BJ (cell line): Measurements from ENCODE around the gene F8. TPM values are rescaled to one million over a fixed set of nuclear protein-coding genes. Genes with fewer than 3 reads are reported as not detected.
"Not testable (repeated sequence)": the region's sequence is repeated elsewhere in the genome, so short reads cannot be mapped to it uniquely, and the experiment has no call there.

Experiments
- CTCF ChIA-PET: fragments of 350-600 bp; formaldehyde crosslinking; extraction: SDS; loops from one replicate; lab custom pipeline; 2021; ENCODE audit warnings: antibody characterized with exemption, inconsistent platforms; lab: Yijun Ruan, JAX
- POLR2A ChIA-PET: fragments of 300-600 bp; sonication (Branson Sonifier 250); formaldehyde crosslinking; extraction: SDS; loops from one replicate; lab custom pipeline; 2021; ENCODE audit warnings: antibody characterized with exemption; lab: Charles Lee
- DNase-seq: peaks from one replicate; pipeline ENCODE4 v3.0.0-alpha.2; 2011; ENCODE audit warnings: low read depth
- H3K27me3 ChIP-seq: 2 replicates; pipeline ENCODE4 v1.6.0; 2011; ENCODE audit warnings: low read length; ENCODE audit not compliant: control insufficient read depth, insufficient read depth
- H3K36me3 ChIP-seq: 2 replicates; pipeline ENCODE4 v1.5.1; 2011; ENCODE audit warnings: low read length; ENCODE audit not compliant: control insufficient read depth, insufficient read depth
- H3K4me3 ChIP-seq: 2 replicates; pipeline ENCODE4 v1.5.1; 2011; ENCODE audit warnings: low read depth, mild to moderate bottlenecking, control low read depth, low read length
- CTCF ChIP-seq: IDR thresholded peaks from 2 replicates; pipeline ENCODE4 v1.5.1; 2011; ENCODE audit warnings: low read depth, mild to moderate bottlenecking, control low read depth, inconsistent platforms, low read length, moderate library complexity; ENCODE audit not compliant: insufficient read depth
- polyA plus RNA-seq: library from polyadenylated mRNA; depleted of rRNA; stranded (reverse); fragments of >200 nt; gene quantifications from 2 replicates; pipeline ENCODE4 v1.2.3, GENCODE V29; 2011

The F8 gene
- polyA plus RNA-seq, 1 experiment = 2.7 TPM

- Histone ChIP-seq H3K27me3 (no peaks in the 10 kb centered on the region), H3K36me3 (no peaks in the 10 kb centered on the region), H3K4me3 (peak overlapping the region; percentile 70)
- CTCF ChIA-PET = no interaction called here
- POLR2A ChIA-PET = interaction anchor here (0.6 kb wide), 1 partner anchor 426 kb away, joined by 3 read pairs; no protein-coding TSS in a partner anchor
- DNase-seq = no peak
- no peak for TF ChIP-seq CTCF
Observed at GRCh38 chrX:155026420-155026726, 3.9 kb upstream of the F8 start.

GRCh38 chrX:155023907-155024833 lies 1.6 kb upstream of the F8 start:
- ChIA-PET POLR2A (no interaction called here), CTCF (no interaction called here)
- Histone ChIP-seq H3K4me3 (no peak overlapping the region), H3K36me3 (no peaks in the 10 kb centered on the region), H3K27me3 (no peaks in the 10 kb centered on the region)
- TF ChIP-seq CTCF = no peak
- no peak for DNase-seq

- H3K36me3 ChIP-seq = no peaks in the 10 kb centered on the region
- no peaks in the 10 kb centered on the region for H3K27me3 ChIP-seq
- ChIA-PET CTCF (no interaction called here), POLR2A (no interaction called here)
- H3K4me3 ChIP-seq = no peak overlapping the region
- no peak for TF ChIP-seq CTCF
- no peak for DNase-seq
Observed at GRCh38 chrX:155020591-155020990, 1.9 kb downstream of the F8 start.

GRCh38 chrX:155009994-155010472 lies 12.5 kb downstream of the F8 start:
- Histone ChIP-seq H3K36me3 (no peaks in the 10 kb centered on the region), H3K27me3 (no peaks in the 10 kb centered on the region), H3K4me3 (no peak overlapping the region)
- TF ChIP-seq CTCF = no peak
- POLR2A ChIA-PET = no interaction called here
- CTCF ChIA-PET = no interaction called here
- no peak for DNase-seq

- CTCF ChIA-PET, POLR2A ChIA-PET, H3K36me3 ChIP-seq, DNase-seq, H3K4me3 ChIP-seq, H3K27me3 ChIP-seq: not testable (repeated sequence)
Observed at GRCh38 chrX:155008578-155008977, 13.9 kb downstream of the F8 start.

GRCh38 chrX:155006913-155007671 lies 15.4 kb downstream of the F8 start:
- H3K36me3 ChIP-seq, POLR2A ChIA-PET, DNase-seq, H3K27me3 ChIP-seq, H3K4me3 ChIP-seq, CTCF ChIA-PET: not testable (repeated sequence)

GRCh38 chrX:155006379-155006778 lies 16.1 kb downstream of the F8 start:
- H3K36me3 ChIP-seq, DNase-seq, CTCF ChIA-PET, H3K27me3 ChIP-seq, POLR2A ChIA-PET, H3K4me3 ChIP-seq: not testable (repeated sequence)
